ENCODE results near the gene HSPA2. TPM values are rescaled to one million over a fixed set of nuclear protein-coding genes. Genes with fewer than 3 reads are reported as not detected.
A peak's percentile ranks its signal among the peaks of the same experiment; 100 is the strongest.

HSPA2 gene
- total and polyA plus RNA-seq, 2 of the 13 experiments (the other 11 are each of a cell fraction or from before 2014, with no cell fraction given) = 0.15 to 0.27 TPM

DNA sequence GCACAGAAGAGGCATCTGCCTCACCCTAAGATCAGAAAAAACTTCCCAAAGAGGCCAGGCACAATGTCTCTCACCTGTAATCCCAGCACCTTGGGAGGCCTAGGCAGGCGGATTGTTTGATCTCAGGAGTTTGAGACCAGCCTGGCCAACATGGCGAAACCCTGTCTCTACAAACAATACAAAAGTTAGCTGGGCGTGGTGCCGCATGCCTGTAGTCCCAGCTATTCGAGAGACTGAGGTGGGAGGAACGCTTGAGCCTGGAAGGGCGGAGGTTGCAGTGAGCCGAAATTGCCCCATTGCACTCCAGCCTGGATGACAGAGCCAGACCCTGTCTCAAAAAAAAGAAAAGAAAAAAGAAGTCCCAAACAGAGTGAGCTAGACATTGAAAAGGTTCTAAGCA lies 31.5 kb upstream of the HSPA2 start (continued):
- TF ChIP-seq LBX2 (CRISPR knock-in tag; IDR thresholded peaks at IDR 0.05; ENCODE audit: borderline replicate concordance) (no peak), ZFP41 (CRISPR knock-in tag; IDR thresholded peaks at IDR 0.05; ENCODE audit: borderline replicate concordance) (no peak), XRCC5 (optimal IDR thresholded peaks at IDR 0.05; ENCODE audit: low read length) (no peak), SRSF4 (IDR thresholded peaks at IDR 0.05; ENCODE audit: low read depth, low read length, poor library complexity, severe bottlenecking) (no peak), DMTF1 (CRISPR knock-in tag; IDR thresholded peaks at IDR 0.05) (no peak), MNT (IDR thresholded peaks at IDR 0.05) (no peak), ZNF232 (CRISPR knock-in tag; IDR thresholded peaks at IDR 0.05; ENCODE audit: borderline replicate concordance) (no peak), ELF3 (CRISPR knock-in tag; IDR thresholded peaks at IDR 0.05) (no peak), FOSL2 (CRISPR knock-in tag; IDR thresholded peaks at IDR 0.05) (no peak), ZNF646 (CRISPR knock-in tag; IDR thresholded peaks at IDR 0.05) (no peak), TP53 (CRISPR knock-in tag; conservative IDR thresholded peaks at IDR 0.05) (no peak), AHR (CRISPR knock-in tag; IDR thresholded peaks at IDR 0.05) (no peak), SMARCE1 (IDR thresholded peaks at IDR 0.05; ENCODE audit: borderline replicate concordance) (no peak)
- TF ChIP-seq, protein P1, sequence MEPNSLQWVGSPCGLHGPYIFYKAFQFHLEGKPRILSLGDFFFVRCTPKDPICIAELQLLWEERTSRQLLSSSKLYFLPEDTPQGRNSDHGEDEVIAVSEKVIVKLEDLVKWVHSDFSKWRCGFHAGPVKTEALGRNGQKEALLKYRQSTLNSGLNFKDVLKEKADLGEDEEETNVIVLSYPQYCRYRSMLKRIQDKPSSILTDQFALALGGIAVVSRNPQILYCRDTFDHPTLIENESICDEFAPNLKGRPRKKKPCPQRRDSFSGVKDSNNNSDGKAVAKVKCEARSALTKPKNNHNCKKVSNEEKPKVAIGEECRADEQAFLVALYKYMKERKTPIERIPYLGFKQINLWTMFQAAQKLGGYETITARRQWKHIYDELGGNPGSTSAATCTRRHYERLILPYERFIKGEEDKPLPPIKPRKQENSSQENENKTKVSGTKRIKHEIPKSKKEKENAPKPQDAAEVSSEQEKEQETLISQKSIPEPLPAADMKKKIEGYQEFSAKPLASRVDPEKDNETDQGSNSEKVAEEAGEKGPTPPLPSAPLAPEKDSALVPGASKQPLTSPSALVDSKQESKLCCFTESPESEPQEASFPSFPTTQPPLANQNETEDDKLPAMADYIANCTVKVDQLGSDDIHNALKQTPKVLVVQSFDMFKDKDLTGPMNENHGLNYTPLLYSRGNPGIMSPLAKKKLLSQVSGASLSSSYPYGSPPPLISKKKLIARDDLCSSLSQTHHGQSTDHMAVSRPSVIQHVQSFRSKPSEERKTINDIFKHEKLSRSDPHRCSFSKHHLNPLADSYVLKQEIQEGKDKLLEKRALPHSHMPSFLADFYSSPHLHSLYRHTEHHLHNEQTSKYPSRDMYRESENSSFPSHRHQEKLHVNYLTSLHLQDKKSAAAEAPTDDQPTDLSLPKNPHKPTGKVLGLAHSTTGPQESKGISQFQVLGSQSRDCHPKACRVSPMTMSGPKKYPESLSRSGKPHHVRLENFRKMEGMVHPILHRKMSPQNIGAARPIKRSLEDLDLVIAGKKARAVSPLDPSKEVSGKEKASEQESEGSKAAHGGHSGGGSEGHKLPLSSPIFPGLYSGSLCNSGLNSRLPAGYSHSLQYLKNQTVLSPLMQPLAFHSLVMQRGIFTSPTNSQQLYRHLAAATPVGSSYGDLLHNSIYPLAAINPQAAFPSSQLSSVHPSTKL (CRISPR knock-in tag; IDR thresholded peaks at IDR 0.05) = no peak; the same call in 1 of the 2 replicates
- TF ChIP-seq, protein P2, sequence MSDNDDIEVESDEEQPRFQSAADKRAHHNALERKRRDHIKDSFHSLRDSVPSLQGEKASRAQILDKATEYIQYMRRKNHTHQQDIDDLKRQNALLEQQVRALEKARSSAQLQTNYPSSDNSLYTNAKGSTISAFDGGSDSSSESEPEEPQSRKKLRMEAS (IDR thresholded peaks at IDR 0.05) = 0 out of 2 replicates have a peak, but pooled peaks have one; percentile 23
